ENCODE data around the gene POLR3A.

POLR3A gene

DNA sequence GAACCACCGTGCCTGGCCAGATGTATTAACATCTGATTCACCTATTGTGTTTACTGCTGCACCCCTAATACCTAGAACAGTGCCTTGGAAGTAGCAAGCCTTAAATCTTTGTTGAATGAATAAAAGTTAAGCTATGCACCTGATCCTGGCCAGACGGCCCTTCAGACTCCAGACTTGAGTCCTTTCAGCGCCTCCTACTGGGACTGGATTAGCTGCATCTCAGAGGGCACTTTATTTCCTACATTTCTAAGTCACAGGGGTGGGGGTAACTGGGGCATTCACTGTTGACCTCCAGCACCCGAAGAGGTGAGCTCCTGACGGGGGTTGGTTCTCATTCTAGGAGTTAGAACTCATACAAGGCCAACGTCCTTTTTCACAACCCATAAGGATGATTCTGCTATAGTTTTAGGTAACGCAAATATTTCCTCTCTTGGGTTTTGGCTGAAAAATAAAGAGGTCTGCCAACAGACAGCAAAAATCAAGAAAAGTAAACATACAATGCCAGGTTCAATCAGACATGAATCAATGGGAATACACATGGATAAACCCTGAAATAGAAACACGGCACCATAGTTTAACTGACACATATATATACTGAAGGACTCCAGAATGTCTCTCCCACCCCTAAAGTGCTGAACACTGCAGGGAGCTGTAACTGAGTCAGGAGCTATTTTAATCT, 54.8 kb downstream of the POLR3A start:
- TF ChIP-seq, protein P1, sequence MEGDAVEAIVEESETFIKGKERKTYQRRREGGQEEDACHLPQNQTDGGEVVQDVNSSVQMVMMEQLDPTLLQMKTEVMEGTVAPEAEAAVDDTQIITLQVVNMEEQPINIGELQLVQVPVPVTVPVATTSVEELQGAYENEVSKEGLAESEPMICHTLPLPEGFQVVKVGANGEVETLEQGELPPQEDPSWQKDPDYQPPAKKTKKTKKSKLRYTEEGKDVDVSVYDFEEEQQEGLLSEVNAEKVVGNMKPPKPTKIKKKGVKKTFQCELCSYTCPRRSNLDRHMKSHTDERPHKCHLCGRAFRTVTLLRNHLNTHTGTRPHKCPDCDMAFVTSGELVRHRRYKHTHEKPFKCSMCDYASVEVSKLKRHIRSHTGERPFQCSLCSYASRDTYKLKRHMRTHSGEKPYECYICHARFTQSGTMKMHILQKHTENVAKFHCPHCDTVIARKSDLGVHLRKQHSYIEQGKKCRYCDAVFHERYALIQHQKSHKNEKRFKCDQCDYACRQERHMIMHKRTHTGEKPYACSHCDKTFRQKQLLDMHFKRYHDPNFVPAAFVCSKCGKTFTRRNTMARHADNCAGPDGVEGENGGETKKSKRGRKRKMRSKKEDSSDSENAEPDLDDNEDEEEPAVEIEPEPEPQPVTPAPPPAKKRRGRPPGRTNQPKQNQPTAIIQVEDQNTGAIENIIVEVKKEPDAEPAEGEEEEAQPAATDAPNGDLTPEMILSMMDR (IDR thresholded peaks at IDR 0.05; ENCODE audit: extremely low read depth, missing control alignments): no peak
- DNase-seq (ENCODE audit: low spot score): no peak

DNA sequence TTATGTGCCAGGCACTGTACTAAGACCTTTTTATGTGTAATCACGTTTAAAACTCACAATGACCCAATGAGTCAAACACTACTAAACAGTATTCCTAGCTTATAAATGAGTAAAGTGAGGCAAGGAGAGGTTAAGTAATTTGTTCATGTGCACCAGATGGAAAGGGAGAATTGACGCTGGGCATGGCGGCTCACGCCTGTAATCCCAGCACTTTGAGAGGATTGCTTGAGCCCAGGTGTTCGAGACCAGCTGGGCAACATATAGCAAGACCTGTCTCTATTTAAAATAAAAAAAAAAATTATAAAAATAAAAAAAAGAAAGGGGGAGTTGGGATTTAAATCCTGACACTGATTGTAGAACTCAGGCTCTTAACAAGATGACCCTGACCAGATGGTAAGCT, 56.0 kb downstream of the POLR3A start:
- TF ChIP-seq, protein P1 (IDR thresholded peaks at IDR 0.05; ENCODE audit: extremely low read depth, missing control alignments): no peak
- DNase-seq (ENCODE audit: low spot score): no peak

DNA sequence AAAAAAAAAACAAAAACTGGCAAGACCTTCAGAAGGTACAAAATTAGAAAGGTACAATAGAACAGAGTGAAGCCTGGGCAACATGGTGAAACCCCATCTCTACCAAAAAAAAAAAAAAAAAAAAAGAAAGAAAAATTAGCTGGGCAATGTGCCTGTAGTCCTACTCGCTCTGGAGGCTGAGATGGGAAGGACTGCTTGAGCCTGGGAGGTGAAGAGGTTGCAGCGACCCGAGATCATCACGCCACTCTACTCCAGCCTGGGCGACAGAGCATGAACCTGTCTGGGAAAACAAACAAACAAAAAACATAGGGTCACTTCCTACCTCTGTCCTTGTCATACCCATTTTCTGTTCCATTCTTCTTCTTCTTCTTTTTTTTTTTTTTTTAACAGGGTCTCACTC, 57.2 kb downstream of the POLR3A start:
- no peak for DNase-seq (ENCODE audit: low spot score)
- TF ChIP-seq, protein P1 (IDR thresholded peaks at IDR 0.05; ENCODE audit: extremely low read depth, missing control alignments): no peak

DNA sequence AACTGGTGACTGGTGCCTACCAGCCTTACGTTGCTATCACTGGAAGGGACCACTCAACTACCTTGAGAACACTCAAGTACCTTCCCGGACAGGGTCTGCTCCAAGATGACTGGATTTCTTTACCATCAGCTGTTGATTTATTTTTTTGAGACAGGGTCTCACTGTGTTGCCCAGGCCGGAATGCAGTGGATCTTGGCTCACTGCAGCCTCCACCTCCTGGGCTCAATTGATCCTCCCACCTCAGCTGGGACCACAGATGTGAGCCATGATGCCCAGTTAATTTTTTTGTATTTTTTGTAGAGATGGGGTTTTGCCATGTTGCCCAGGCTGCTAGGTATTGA, 57.5 kb downstream of the POLR3A start:
- DNase-seq (ENCODE audit: low spot score): no peak
- TF ChIP-seq, protein P1 (IDR thresholded peaks at IDR 0.05; ENCODE audit: extremely low read depth, missing control alignments): no peak

DNA sequence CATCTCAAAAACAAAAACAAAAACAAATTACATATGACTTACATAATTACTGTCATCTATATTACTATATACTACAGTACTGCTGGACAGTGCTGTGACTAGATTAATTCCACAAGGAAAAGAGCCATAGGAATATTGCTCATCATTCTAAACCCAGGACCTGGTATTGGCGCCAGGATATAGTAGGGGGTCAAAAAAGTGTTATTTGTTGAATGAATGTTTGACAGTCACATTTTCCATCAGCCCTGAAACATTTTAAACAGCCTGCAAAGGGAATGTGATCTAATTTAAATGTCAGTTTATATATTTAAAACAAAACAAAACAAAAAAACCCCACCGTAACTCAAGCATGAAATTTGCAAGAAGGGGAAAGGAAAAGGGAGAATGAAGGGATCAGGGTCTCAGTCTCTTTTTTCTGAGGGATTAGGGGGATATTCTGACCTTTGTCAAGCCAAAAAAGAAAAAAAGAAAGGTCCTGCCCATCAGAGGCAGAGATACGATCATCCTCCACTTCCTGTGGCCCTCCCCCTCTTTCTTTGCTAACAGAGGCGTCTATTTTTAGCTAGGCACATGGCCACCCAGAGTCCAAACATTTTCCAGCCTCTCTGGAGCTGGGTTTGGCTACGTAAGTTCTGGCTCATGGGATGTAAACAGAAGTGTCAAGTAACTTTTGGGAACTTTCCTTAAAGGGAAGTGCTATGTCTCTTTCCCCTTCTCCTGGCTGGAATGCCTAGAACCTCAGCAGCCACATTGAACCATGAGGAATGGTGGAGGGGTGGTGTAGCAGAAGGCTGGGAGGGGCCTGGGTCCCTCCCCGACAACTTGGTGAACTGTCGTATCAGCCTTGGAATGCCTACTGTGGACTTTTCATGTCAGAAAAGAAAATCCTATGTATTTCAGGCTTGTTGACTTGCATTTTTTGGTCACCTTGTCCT, 58.2 kb downstream of the POLR3A start:
- TF ChIP-seq, protein P1 (IDR thresholded peaks at IDR 0.05; ENCODE audit: extremely low read depth, missing control alignments): no peak
- peak; percentile 48 for DNase-seq (ENCODE audit: low spot score)

DNA sequence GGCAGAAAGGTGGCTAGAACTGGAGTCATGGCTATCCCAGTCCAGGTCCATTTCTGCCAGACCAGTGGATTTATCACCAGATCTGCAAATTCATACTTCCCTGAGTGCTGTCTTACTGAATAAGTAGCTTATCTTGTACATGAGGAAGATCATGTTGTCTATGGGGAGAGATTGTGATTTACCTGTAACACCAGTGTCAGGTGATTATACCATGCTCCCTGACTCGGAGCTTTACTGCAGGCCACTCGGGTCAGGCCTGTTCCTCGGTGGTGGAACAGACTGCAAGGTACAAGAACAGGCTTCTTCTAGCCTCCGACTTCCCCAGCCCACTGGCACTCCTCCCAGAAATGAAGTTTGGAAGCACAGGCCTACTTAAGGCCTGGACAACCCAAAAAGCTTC, 60.2 kb downstream of the POLR3A start:
- no peak for DNase-seq (ENCODE audit: low spot score)
- TF ChIP-seq, protein P1 (IDR thresholded peaks at IDR 0.05; ENCODE audit: extremely low read depth, missing control alignments): no peak

DNA sequence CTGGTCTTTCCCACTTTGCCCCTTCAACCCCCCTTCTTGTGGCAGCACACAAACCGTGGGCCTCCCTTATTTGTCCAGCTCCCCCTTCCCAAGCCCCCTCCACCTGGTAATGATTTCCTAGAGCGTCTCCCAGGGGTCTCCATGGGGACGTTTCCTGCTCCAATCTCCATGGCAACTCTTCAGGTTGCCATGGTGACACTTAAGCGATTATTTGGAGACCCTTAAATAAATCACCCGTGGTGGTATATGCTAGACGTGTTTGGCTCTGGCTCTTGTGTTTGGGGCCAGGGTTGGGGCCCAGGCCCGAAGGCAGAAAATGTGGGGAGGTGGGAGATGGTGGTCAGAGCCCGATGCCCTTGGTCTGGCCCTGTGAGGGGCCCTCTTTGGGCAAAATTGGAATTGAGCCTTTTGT, 61.7 kb downstream of the POLR3A start:
- DNase-seq (ENCODE audit: low spot score): no peak
- TF ChIP-seq, protein P1 (IDR thresholded peaks at IDR 0.05; ENCODE audit: extremely low read depth, missing control alignments): no peak
